NCI-H1694 (cell line): ENCODE measurements around the gene ATPAF2.
"Not testable (repeated sequence)": the region's sequence is repeated elsewhere in the genome, so short reads cannot be mapped to it uniquely, and the experiment has no call there.

Experiments used
- DNase-seq: peaks from one replicate; lab custom pipeline; 2025; lab: John Stamatoyannopoulos, UW

The ATPAF2 gene

GRCh38 chr17:18009609-18010420 lies 29.2 kb downstream of the ATPAF2 start:
- DNase-seq: no peak

DNA sequence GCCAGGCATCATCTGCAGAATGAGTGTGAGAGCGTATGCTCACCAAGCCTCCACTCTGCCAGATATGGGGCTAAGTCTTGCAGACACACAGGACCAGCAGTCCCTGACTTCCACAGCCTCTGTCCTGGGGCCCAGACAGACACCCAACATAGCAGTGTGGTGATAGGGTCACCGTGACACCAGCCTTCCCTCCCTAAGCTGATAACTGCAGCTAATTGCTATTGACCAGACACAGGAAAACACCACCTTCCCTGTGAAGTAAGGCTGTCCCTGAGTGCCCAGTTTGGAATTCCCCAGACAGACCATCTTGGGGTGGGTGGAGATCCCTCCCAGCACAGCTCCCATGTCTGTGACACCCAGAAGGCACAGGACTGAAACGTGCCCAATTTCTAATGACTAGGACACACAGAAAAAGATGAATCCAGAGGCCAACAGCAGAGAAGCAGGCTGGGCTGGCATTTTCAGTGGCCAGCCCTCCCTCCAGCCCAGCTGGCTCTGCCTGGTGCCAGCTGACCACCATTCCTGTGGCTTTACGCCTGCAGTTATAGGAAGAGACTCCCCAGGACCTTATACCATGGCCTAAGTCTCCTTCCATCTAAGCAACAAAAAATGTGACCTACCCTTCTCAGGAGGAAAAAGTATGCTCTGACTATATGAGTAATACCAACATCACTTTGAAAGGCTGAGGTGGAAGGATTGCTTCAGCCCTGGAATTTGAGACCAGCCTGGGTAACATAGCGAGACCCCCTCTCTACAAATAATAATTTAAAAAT lies 30.3 kb downstream of the ATPAF2 start:
- no peak for DNase-seq

DNA sequence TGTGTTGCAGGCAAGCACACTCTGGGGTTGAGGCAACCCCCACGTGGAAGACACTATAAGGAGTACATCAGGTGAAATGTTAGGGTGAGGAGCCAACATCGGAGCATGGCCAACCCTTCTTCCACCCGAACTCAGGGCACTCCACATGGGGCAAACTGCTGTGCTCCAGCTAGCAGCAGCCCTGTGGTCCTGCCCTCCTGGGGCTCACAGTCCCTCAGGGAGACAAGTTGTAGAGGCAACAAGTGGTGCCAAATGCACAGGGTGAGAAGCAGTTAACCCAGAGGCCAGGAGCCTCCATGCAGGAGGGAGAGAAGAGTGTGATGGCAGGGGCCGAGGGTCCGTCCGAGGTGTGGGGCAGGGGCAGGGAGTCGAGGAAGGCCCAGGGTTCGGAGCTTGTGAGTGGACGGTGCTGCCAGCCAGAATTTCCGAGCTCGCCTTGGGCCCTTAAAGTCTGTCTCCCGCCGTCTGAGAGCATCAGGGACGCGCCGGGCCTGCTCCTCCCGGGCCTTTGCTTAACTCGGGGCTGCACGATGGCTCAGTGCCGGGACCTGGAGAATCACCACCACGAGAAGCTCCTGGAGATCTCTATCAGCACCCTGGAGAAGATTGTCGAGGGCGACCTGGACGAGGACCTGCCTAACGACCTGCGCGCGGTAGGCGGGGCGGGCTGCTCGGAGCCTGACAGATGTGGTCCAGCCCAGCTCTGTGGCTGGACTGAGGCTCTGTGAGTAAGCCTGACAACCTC lies 32.3 kb downstream of the ATPAF2 start:
- no peak for DNase-seq

DNA sequence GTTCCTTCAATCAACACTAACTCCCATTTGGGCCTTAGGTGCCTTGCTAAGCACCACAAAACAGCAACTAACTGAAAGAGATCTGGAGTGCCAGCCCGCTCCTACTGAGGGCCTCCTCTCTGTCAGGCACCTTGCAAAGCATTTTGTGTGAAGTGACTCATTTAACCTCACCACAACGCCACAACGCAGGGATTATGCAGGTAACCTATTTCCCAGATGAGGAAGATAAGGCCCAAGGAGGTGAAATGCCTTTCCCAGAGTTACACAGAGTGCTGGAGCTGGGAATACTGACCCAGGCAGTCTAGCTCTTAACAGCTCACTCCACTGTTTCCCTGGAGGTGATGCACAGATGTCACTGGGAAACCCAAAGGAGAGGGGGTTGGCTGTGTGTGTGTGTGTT lies 33.5 kb downstream of the ATPAF2 start:
- DNase-seq: no peak

DNA sequence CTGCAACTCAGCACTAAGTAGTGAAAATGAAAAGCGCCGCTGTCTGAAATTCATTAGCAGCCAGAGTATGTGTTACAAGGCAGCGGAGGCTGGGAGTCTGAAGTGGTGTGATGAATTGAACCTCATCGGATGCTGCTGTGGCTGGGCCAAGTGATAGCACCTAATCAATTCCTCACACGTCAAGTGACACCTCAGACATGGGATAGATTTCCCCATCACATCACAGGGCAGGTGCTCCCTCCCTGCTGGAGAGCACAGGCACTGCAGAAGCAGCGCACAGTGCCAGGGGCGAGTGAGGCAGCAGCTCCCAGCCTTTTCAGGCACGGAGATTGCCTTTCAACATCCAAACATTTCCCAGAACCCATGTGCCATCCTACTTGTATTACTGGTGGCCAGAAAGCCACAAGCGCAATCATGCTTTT lies 34.1 kb downstream of the ATPAF2 start:
- DNase-seq: peak; percentile 31

GRCh38 chr17:18004345-18004744 lies 34.6 kb downstream of the ATPAF2 start:
- DNase-seq: peak; percentile 69

DNA sequence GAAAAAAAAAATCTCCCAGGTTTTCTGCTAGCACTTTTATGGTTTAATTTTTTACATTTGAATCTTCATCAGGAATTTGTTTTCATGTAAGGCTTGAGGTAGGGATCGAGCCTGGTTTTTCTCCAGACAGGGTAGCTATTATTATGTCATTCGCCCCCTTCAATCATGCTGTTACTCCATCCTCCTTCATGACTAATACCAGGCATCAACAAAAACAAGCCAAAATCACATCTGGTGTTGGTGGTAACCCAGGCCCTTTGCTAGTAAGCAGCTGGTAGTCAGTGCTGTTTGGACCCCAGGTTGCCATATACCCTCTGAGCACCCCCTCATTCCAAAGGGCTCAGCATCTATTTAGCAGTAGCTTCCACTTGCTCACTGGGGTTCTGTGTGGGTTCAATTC lies 36.8 kb downstream of the ATPAF2 start:
- peak; percentile 58 for DNase-seq

DNA sequence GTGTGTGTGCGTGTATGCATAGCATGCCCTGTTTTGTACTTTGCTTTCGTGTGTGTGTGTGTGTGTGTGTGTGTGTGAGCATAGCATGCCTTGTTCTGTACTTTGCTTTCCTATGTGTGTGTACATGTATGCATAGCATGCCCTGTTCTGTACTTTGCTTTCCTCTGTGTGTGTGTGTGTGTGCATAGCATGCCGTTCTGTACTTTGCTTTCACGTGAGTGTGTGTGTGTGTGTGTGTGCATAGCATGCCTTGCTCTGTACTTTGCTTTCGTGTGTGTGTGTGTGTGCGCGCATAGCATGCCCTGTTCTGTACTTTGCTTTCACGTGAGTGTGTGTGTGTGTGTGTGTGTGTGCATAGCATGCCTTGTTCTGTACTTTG lies 38.9 kb downstream of the ATPAF2 start:
- DNase-seq: no peak

GRCh38 chr17:17999364-18000029 lies 39.5 kb downstream of the ATPAF2 start:
- peak; percentile 39 for DNase-seq

- DNase-seq: no peak
These were observed 40.0 kb downstream of the ATPAF2 start for GRCh38 chr17:17998934-17999333.

DNA sequence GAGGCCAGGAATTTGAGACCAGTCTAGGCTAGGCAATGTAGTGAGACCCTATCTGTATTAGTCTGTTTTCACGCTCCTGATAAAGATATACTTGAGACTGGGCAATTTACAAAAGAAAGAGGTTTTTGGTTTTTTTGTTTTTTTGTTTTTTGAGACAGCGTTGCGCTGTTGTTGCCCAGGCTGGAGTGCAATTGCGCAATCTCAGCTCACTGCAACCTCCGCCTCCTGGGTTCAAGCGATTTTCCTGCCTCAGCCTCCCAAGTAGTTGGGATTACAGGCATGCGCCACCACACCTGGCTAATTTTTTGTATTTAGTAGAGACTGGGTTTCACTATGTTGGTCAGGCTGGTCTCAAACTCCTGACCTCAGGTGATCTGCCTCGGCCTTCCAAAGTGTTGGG lies 43.1 kb downstream of the ATPAF2 start:
- not testable (repeated sequence) for DNase-seq

DNA sequence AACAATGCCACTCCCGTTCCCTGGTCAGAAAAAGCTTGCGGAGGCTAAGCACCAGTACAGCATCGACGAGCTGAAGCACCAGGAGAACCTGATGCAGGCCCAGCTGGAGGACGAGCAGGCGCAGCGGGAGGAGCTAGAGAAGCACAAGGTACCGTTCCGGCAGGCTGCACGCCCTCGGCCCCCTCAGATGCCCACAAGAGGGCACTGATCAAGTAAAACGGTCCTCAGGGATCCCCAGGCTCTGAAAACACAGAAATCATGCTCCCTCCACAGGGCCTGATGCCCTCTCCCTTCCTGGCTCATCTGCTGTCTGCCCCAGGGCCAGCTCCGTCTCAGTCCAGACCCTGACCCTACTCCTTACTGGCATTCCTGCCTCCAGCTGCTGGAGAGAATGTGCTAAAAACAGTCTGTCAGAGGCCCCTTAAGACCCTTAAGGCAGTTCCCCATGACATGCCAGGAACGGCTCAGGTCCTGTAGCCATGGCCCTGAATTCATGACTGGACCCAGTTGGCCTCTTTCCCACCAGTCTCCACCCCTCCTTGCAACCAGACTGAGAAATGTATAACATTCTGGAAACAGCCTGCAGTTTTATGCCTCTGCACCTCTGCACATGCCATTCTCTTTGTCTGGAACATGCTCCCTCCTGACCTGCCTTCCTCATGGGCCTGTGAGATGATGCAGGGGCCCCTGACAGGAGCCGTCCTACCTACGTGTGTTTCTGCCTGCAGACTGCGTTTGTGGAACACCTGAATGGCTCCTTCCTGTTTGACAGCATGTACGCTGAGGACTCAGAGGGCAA lies 44.5 kb downstream of the ATPAF2 start:
- peak; percentile 79 for DNase-seq

GRCh38 chr17:17993852-17994251 lies 45.1 kb downstream of the ATPAF2 start:
- no peak for DNase-seq

- no peak for DNase-seq
These were observed 45.6 kb downstream of the ATPAF2 start for GRCh38 chr17:17993366-17993765.

DNA sequence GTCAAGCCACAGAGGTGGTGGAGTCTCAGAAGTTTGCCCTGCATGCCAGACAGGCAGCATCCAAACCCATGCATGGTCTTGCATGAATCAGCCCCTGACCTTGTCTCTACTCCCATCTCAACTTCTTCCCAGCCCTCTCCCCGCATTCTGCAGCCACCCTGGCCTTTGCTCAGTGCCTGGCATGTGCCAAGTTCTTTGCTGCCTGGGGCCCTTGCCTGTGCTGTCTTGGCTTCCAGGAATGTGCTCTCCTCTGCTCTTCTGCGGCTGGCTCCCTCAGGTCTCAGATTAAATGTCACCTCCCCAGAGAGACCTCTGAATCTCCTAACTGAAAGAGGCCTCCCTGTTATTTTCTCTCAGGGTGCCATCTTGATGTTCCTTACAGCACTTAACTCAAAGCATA lies 48.7 kb downstream of the ATPAF2 start:
- DNase-seq: no peak

DNA sequence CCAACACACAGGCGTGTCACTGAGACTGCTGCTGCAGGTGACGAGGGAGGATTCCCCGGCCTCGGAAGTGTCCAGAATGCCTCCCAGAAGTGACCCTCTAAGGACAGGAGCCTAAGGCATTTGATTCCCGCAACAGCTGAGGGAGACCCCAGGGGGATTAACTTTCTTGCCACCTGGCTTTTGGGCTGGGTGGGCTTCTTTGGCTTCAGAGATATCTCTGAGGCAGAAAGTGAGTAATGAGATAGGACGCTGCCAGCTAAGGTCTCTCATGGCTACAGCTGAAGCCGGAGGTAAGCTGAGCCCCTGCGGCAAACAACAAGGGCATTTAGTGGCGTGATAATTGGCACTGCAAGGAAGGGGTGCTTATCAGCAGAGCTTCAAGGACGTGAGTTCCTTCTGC lies 49.4 kb downstream of the ATPAF2 start:
- DNase-seq: no peak

- no peak for DNase-seq
These were observed 49.9 kb downstream of the ATPAF2 start for GRCh38 chr17:17989081-17989480.

- DNase-seq: no peak
These were observed 50.5 kb downstream of the ATPAF2 start for GRCh38 chr17:17988427-17988945.

- no peak for DNase-seq
These were observed 51.1 kb downstream of the ATPAF2 start for GRCh38 chr17:17987901-17988300.

- DNase-seq: no peak
These were observed 51.6 kb downstream of the ATPAF2 start for GRCh38 chr17:17987187-17987896.
